ENCODE results near the gene SLC24A4.

DNA sequence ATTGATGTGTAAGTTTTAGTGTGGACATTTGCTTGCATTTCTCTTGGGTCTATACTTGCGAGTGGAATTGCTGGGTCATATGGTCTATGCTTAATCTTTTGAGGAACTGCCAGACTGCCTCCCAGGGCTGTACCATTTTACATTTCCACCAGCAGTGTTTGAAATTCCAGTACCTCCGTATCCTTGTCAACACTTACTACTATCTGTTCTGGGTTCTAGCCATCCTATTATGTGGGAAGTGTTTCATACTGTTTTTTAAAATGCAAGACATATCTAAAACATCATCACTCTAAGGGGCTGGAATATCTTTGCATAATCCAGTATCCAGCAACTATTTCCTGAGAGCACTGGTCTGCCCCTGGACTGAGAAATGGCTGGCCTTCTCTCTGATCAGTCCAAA lies 110.4 kb downstream of the SLC24A4 start:
- TF ChIP-seq POLR2AphosphoS5 (IDR thresholded peaks at IDR 0.05; ENCODE audit: low read depth, low read length) (no peak), POLR2A (IDR thresholded peaks at IDR 0.05; ENCODE audit: low read depth, low read length) (no peak)

All from GM12892 (cell line).